Liver (tissue), 3 donors: ENCODE measurements around the gene LDLRAD3.

Experiments
- TAF1 ChIP-seq: conservative IDR thresholded peaks from 2 replicates; pipeline ENCODE4 v1.6.1; 2016; ENCODE audit warnings: antibody characterized with exemption, mild to moderate bottlenecking
- YY1 ChIP-seq: IDR thresholded peaks from 2 replicates; pipeline ENCODE4 v1.6.1; 2016; ENCODE audit warnings: antibody characterized with exemption, mild to moderate bottlenecking
- TF ChIP-seq, protein P1 (sequence below): fragments of 150-350 bp; IDR thresholded peaks from 2 replicates; pipeline ENCODE4 v1.5.1; 2017; ENCODE audit warnings: improper control_type of control experiment, low read depth, low read length; ENCODE audit not compliant: missing input control
- TF ChIP-seq, protein P2 (sequence below): IDR thresholded peaks from 2 replicates; pipeline ENCODE4 v1.6.1; 2016; ENCODE audit warnings: antibody characterized with exemption
- donor health status: healthy.
- donor health status: healthy.

DNA sequence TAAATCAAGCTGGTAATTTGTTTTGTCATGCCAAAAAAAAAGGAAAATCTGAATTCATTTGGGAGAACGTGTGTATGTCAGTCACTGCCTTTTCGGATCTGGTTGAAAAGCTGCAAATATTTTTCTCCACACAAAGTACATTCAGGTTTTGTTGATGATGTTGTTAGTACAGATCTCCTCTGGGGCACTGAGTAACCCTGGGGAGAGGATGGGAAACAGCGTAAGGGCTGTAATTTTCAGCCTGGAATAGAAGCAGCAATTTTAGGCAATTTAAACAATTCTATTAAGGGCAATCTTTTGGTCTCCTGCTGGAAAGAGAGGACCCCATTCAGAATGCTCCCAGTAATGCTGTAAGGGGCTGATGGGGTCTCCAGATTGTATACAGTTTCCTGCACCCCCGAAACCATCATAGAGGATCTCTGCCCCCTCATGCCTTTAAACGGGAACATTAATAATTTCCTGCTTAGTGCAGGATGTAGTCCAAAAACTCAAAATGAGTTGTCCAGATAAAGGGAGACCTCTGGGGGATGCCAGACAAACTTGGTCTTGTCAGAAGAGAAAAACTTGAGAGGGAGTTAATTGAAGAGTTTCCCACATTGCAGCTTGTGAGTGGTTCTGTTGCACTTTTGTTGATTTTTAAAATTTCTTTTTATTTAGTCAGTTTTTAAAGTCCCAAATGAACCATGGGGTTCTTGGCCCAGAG lies 213.1 kb downstream of the LDLRAD3 start:
- no peak for TF ChIP-seq YY1
- TF ChIP-seq, protein P1, sequence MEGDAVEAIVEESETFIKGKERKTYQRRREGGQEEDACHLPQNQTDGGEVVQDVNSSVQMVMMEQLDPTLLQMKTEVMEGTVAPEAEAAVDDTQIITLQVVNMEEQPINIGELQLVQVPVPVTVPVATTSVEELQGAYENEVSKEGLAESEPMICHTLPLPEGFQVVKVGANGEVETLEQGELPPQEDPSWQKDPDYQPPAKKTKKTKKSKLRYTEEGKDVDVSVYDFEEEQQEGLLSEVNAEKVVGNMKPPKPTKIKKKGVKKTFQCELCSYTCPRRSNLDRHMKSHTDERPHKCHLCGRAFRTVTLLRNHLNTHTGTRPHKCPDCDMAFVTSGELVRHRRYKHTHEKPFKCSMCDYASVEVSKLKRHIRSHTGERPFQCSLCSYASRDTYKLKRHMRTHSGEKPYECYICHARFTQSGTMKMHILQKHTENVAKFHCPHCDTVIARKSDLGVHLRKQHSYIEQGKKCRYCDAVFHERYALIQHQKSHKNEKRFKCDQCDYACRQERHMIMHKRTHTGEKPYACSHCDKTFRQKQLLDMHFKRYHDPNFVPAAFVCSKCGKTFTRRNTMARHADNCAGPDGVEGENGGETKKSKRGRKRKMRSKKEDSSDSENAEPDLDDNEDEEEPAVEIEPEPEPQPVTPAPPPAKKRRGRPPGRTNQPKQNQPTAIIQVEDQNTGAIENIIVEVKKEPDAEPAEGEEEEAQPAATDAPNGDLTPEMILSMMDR = no peak
- no peak for TF ChIP-seq TAF1
- TF ChIP-seq, protein P2, sequence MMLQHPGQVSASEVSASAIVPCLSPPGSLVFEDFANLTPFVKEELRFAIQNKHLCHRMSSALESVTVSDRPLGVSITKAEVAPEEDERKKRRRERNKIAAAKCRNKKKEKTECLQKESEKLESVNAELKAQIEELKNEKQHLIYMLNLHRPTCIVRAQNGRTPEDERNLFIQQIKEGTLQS = no peak
